ENCODE results near the gene PCBP3.

PCBP3 gene

GRCh38 chr21:45736042-45736689 lies 92.6 kb downstream of the PCBP3 start:
- TF ChIP-seq CTCF (IDR thresholded peaks at IDR 0.05; ENCODE audit: low read depth, low read length, missing control alignments), result no peak
- no peak for DNase-seq (ENCODE audit: low read depth)
- no peak overlapping the region for H3K4me3 ChIP-seq (ENCODE audit: low read depth, low read length)
- in situ Hi-C loops (cut with HindIII; ENCODE audit: low sequenced_read_pairs), result no loop called here

GRCh38 chr21:45736690-45737484 lies 93.4 kb downstream of the PCBP3 start:
- DNase-seq (ENCODE audit: low read depth), result no peak
- in situ Hi-C loops (cut with HindIII; ENCODE audit: low sequenced_read_pairs), result no loop called here
- no peak overlapping the region for H3K4me3 ChIP-seq (ENCODE audit: low read depth, low read length)
- no peak for TF ChIP-seq CTCF (IDR thresholded peaks at IDR 0.05; ENCODE audit: low read depth, low read length, missing control alignments)

GRCh38 chr21:45737485-45738166 lies 94.1 kb downstream of the PCBP3 start:
- no peak overlapping the region for H3K4me3 ChIP-seq (ENCODE audit: low read depth, low read length)
- in situ Hi-C loops (cut with HindIII; ENCODE audit: low sequenced_read_pairs), result no loop called here
- no peak for DNase-seq (ENCODE audit: low read depth)
- no peak for TF ChIP-seq CTCF (IDR thresholded peaks at IDR 0.05; ENCODE audit: low read depth, low read length, missing control alignments)

GRCh38 chr21:45739218-45740087 lies 95.9 kb downstream of the PCBP3 start:
- DNase-seq (ENCODE audit: low read depth), result no peak
- in situ Hi-C loops (cut with HindIII; ENCODE audit: low sequenced_read_pairs), result no loop called here
- TF ChIP-seq CTCF (IDR thresholded peaks at IDR 0.05; ENCODE audit: low read depth, low read length, missing control alignments), result no peak
- no peak overlapping the region for H3K4me3 ChIP-seq (ENCODE audit: low read depth, low read length)

- H3K4me3 ChIP-seq (ENCODE audit: low read depth, low read length), result no peak overlapping the region
- DNase-seq (ENCODE audit: low read depth), result no peak
- in situ Hi-C loops (cut with HindIII; ENCODE audit: low sequenced_read_pairs), result no loop called here
- no peak for TF ChIP-seq CTCF (IDR thresholded peaks at IDR 0.05; ENCODE audit: low read depth, low read length, missing control alignments)
These were observed 96.5 kb downstream of the PCBP3 start for GRCh38 chr21:45740088-45740440.

Data from astrocyte of the cerebellum (primary cell).